Endothelial cell of umbilical vein (primary cell): ENCODE measurements around the gene PPP1CA. TPM values are rescaled to one million over a fixed set of nuclear protein-coding genes. Genes with fewer than 3 reads are reported as not detected.

Experiments used
- Bru-seq: library from RNA; stranded (reverse); fragments of 400-500 nt; gene quantifications from one replicate; lab custom pipeline; 2021; lab: Mats Ljungman, UMichigan
- BruChase-seq, 2 experiments: library from RNA; stranded (reverse); fragments of 400-500 nt; gene quantifications; one replicate each; lab custom pipeline; 2021; lab: Mats Ljungman, UMichigan
- BruUV-seq: library from RNA; stranded (reverse); fragments of 400-500 nt; replicated peaks from 2 replicates; lab custom pipeline; 2021; lab: Mats Ljungman, UMichigan
- CTCF ChIA-PET: fragments of 300-600, 350-600 bp; sonication (Branson Sonifier 250); formaldehyde crosslinking; loops from one replicate; lab custom pipeline; 2021; ENCODE audit warnings: antibody characterized with exemption, inconsistent platforms; lab: Charles Lee
- POLR2A ChIA-PET: fragments of 300-600, 350-600 bp; sonication (Branson Sonifier 250); formaldehyde crosslinking; loops from one replicate; lab custom pipeline; 2021; ENCODE audit warnings: antibody characterized with exemption, inconsistent platforms; lab: Charles Lee
- DNase-seq: peaks from one replicate; pipeline ENCODE4 v3.0.0-alpha.2; 2011; ENCODE audit warnings: low read depth, low spot score
- FAIRE-seq: peaks from 2 replicates; lab custom pipeline; 2011; peaks lifted over from hg19 to GRCh38; lab: Jason Lieb, UNC
- H2AFZ ChIP-seq: 2 replicates; pipeline ENCODE4 v1.6.0; 2012; ENCODE audit warnings: low read depth, low read length, control low read depth, inconsistent platforms
- H3K27ac ChIP-seq: 2 replicates; pipeline ENCODE4 v1.5.1; 2011; ENCODE audit warnings: low read depth, mild to moderate bottlenecking, control low read depth, low read length, moderate library complexity; ENCODE audit not compliant: insufficient read depth
- H3K27me3 ChIP-seq, 2 experiments: 2 replicates each; pipeline versions ENCODE4 v1.6.0 to v1.6.1; 2011; ENCODE audit warnings: low read length in 2 of 2, mixed read lengths in 1 of 2; ENCODE audit not compliant: control insufficient read depth in 2 of 2, insufficient read depth in 2 of 2
- H3K36me3 ChIP-seq, 2 experiments: 2 replicates in 1 of 2; 3 replicates in 1 of 2; pipeline ENCODE4 v1.5.1; 2011; ENCODE audit warnings: low read length in 2 of 2, mild to moderate bottlenecking in 1 of 2, moderate library complexity in 1 of 2; ENCODE audit not compliant: control insufficient read depth in 2 of 2, insufficient read depth in 2 of 2; ENCODE audit errors: extremely low read depth in 1 of 2
- H3K4me1 ChIP-seq: 3 replicates; pipeline ENCODE4 v1.5.1; 2011; ENCODE audit warnings: mild to moderate bottlenecking, low read length; ENCODE audit not compliant: control insufficient read depth, insufficient read depth; ENCODE audit errors: extremely low read depth
- H3K4me2 ChIP-seq: 2 replicates; pipeline ENCODE4 v1.6.1; 2011; ENCODE audit warnings: low read length, control low read depth, mixed read lengths; ENCODE audit not compliant: insufficient read depth
- H3K4me3 ChIP-seq, 3 experiments: fragments of 200-600 bp in 1 of 3; sonication (generic), shearing (Covaris generic) in 1 of 3; replicated peaks in 1 of 3; 2 replicates each; pipeline ENCODE4 v1.5.1; 2011 to 2016; ENCODE audit warnings: control low read depth in 3 of 3, low read length in 3 of 3, mild to moderate bottlenecking in 2 of 3, inconsistent platforms in 1 of 3, low read depth in 1 of 3, moderate library complexity in 1 of 3; ENCODE audit not compliant: insufficient read depth in 1 of 3
- H3K79me2 ChIP-seq: 2 replicates; pipeline ENCODE4 v1.6.0; 2012; ENCODE audit warnings: low read length, inconsistent platforms; ENCODE audit not compliant: control insufficient read depth, insufficient read depth
- H3K9ac ChIP-seq: replicated peaks from 2 replicates; pipeline ENCODE3; 2011; ENCODE audit warnings: low read length, control low read depth; ENCODE audit not compliant: insufficient read depth; ENCODE audit errors: extremely low read depth
- H3K9me1 ChIP-seq: replicated peaks from 3 replicates; pipeline ENCODE4 v1.6.0; 2011; ENCODE audit warnings: mild to moderate bottlenecking, low read length; ENCODE audit not compliant: control insufficient read depth, insufficient read depth; ENCODE audit errors: extremely low read depth
- H3K9me3 ChIP-seq: replicated peaks from 2 replicates; pipeline ENCODE4 v1.5.1; 2012; ENCODE audit warnings: low read length, inconsistent platforms; ENCODE audit not compliant: control insufficient read depth, insufficient read depth
- H4K20me1 ChIP-seq: replicated peaks from 2 replicates; pipeline ENCODE3; 2011; ENCODE audit warnings: mild to moderate bottlenecking, low read length; ENCODE audit not compliant: control insufficient read depth, insufficient read depth; ENCODE audit errors: extremely low read depth
- EZH2 ChIP-seq: IDR thresholded peaks from 2 replicates; pipeline ENCODE4 v1.6.1; 2012; ENCODE audit warnings: borderline replicate concordance, low read depth, mild to moderate bottlenecking, moderate library complexity, low read length, inconsistent platforms; ENCODE audit not compliant: severe bottlenecking
- JUN ChIP-seq: IDR thresholded peaks from 2 replicates; pipeline ENCODE4 v1.6.1; 2011; ENCODE audit warnings: borderline replicate concordance, low read depth; ENCODE audit not compliant: insufficient read length, insufficient read depth
- POLR2A ChIP-seq: IDR thresholded peaks from 2 replicates; pipeline ENCODE4 v1.6.1; 2012; ENCODE audit warnings: low read depth, mild to moderate bottlenecking, control low read depth, low read length
- POLR2AphosphoS5 ChIP-seq: IDR thresholded peaks from 2 replicates; pipeline ENCODE4 v1.6.1; 2012; ENCODE audit warnings: low read depth, mild to moderate bottlenecking, control low read depth, low read length, moderate library complexity; ENCODE audit not compliant: insufficient read depth
- dilution Hi-C: fragments of 300-500 bp; cut with MboI; formaldehyde crosslinking; loops from one replicate; pipeline ENCODE4 v1.15.0; 2019; ENCODE audit warnings: low sequenced_read_pairs; ENCODE audit not compliant: extremely low pct_ligation_motif_present
- intact Hi-C: fragments of 100-400 bp; cut with micrococcal nuclease; formaldehyde crosslinking; loops from one replicate; pipeline ENCODE4 v1.10.0; 2022
- long read RNA-seq: library from polyadenylated mRNA; stranded (forward); transcript quantifications from one replicate; pipeline ENCODE4 v2.0.0, GENCODE V29; 2021
- polyA minus RNA-seq, 3 experiments: library from RNA; depleted of rRNA, polyadenylated mRNA; stranded (reverse); fragments of >200 nt; gene quantifications; 1 replicate in 1 of 3; 2 replicates in 2 of 3; pipeline ENCODE4 v1.2.3, GENCODE V29; 2011
- polyA plus RNA-seq, 4 experiments: library from polyadenylated mRNA; depleted of rRNA in 3 of 4; stranded (reverse) in 3 of 4; unstranded in 1 of 4; fragments of >200 nt; gene quantifications; 2 replicates each; pipeline versions ENCODE4 v1.2.1 to v1.2.3, GENCODE V29; 2011 to 2012; ENCODE audit warnings: missing spikeins in 1 of 4
- total RNA-seq: library from RNA; stranded (reverse); gene quantifications from 2 replicates; pipeline ENCODE4 v1.2.3, GENCODE V29; 2021
- TF ChIP-seq, protein P1 (sequence below), 2 donors: IDR thresholded peaks; 1 replicate in 1 of 2; 2 replicates in 1 of 2; pipeline ENCODE4 v1.5.1; 2011; ENCODE audit warnings: low read length in 2 of 2, mild to moderate bottlenecking in 2 of 2, moderate library complexity in 2 of 2, control low read depth in 1 of 2, inconsistent platforms in 1 of 2, low read depth in 1 of 2; ENCODE audit not compliant: insufficient read depth in 1 of 2; ENCODE audit errors: extremely low read depth in 1 of 2
- TF ChIP-seq, protein P2 (sequence below): IDR thresholded peaks from 2 replicates; pipeline ENCODE4 v1.6.1; 2011; ENCODE audit not compliant: insufficient read depth, insufficient read length

PPP1CA gene
- total RNA-seq: 192 and 202 TPM in 2 replicates
- polyA plus RNA-seq: 419 and 446 TPM in 2 replicates
- polyA plus RNA-seq (2011; cell fraction: cytosol; rRNA removed): 287 and 295 TPM in 2 replicates
- 126 and 127 TPM in 2 replicates for polyA plus RNA-seq (2011; cell fraction: nucleus; rRNA removed)
- polyA plus RNA-seq (2012): 168 and 197 TPM in 2 replicates
- polyA minus RNA-seq: 148 and 170 TPM in 2 replicates
- 131 TPM for polyA minus RNA-seq (2011; cell fraction: cytosol; rRNA and poly(A)+ RNA removed)
- 30.2 and 40.7 TPM in 2 replicates for polyA minus RNA-seq (2011; cell fraction: nucleus; rRNA and poly(A)+ RNA removed)
- percentile 64 among the genes with signal in this experiment for Bru-seq, nascent RNA
- percentile 96 among the genes with signal in this experiment for BruChase-seq, experiment 1, labeled RNA remaining after a 6-hour chase
- BruChase-seq, experiment 2, labeled RNA remaining after a 2-hour chase: percentile 85 among the genes with signal in this experiment
- long read RNA-seq, transcript PPP1CA-201 (7 exons, 1,389 nt): minor isoform, 15 of 1,181 reads
- long read RNA-seq, transcript PPP1CA-202 (6 exons, 1,054 nt): minor isoform, 46 of 1,181 reads
- long read RNA-seq, transcript PPP1CA-204 (6 exons, 1,677 nt): minor isoform, 29 of 1,181 reads
- long read RNA-seq, transcript PPP1CA-203 (7 exons, 1,476 nt): major isoform, 1,026 of 1,181 reads
- long read RNA-seq, partial matches to known transcripts: 14 of 1,181 reads
- long read RNA-seq, other reads (novel, unspliced or antisense): 47 of 1,181 reads

DNA sequence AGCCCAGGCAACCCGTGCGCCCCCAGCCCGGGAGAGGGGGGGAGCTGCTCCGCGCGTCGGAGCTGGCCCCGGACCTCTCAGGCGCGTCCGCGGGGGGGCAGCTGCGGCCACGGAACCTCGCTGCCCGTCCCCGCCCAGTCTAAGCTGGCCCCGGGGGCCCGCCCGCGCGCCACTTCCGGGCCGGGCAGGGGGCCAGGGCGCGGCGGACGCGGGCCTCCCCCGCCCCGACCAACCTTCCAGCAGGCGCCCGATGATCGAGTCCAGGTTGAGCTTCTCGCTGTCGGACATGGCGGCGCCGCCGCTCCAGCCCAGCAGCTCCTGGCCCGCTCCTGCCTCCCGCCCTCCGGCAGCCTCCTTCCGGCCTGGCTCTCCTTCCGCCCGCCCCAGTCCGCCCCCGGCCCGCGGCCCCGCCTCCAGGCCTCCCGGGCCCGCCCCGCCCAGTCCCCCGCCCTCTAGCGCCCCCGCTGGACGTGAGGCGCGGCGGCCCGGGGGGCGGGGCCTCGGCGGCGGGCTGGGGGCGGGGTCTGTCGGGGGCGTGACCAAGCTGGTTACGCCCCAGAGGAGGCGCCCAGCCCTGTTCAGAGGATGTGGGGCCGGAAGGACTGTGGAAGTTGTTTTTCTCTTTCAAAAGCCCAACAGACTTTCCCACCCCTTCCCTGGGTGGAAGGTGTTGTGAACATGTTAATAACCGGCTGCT lies at the start of gene PPP1CA:
TSS of gene PPP1CA (minus strand) at position 364 of the 697 bp plus-strand sequence. CDS start at position 288, 76 bp downstream.
- Histone ChIP-seq H2AFZ (peak within 1 kb of the TSS; percentile 89), H4K20me1 (no peaks in the 10 kb centered on the region), H3K27me3 (no peaks in the 10 kb centered on the region), H3K79me2 (peaks cover 19% of the 10 kb centered on the region), H3K9me1 (no peaks in the 10 kb centered on the region), H3K4me2 (peak within 1 kb of the TSS; percentile 81), H3K4me3 (peak within 1 kb of the TSS; percentile 79 to 89 (median 89)), H3K27ac (peak within 1 kb of the TSS; percentile 81), H3K9ac (peak within 1 kb of the TSS; percentile 89), H3K9me3 (no peaks in the 10 kb centered on the region), H3K36me3 (peaks cover 6 to 22% of the 10 kb centered on the region in 2 experiments), H3K4me1 (peaks cover 18% of the 10 kb centered on the region)
- ChIA-PET CTCF (interaction anchor here (0.7 to 4.2 kb wide), 39 partner anchors 10 to 182 kb away, joined by 3 to 32 read pairs (median 6); partner anchors contain the start of genes AIP, CDK2AP2, CLCF1 and CORO1B), POLR2A (interaction anchor here (0.6 to 1.8 kb wide), 7 partner anchors 10 to 182 kb away, joined by 3 to 11 read pairs (median 3); partner anchors contain the start of genes AIP, GSTP1 and RAD9A)
- DNase-seq (peak; percentile 85), FAIRE-seq (peak; percentile 90)
- dilution Hi-C loops (no loop called here), intact Hi-C loops (loop anchor here (1.0 to 2.0 kb wide), 5 partner anchors 9 to 105 kb away; partner anchors contain the start of genes CORO1B and TMEM134)
- no peak for TF ChIP-seq EZH2
- TF ChIP-seq, protein P1, sequence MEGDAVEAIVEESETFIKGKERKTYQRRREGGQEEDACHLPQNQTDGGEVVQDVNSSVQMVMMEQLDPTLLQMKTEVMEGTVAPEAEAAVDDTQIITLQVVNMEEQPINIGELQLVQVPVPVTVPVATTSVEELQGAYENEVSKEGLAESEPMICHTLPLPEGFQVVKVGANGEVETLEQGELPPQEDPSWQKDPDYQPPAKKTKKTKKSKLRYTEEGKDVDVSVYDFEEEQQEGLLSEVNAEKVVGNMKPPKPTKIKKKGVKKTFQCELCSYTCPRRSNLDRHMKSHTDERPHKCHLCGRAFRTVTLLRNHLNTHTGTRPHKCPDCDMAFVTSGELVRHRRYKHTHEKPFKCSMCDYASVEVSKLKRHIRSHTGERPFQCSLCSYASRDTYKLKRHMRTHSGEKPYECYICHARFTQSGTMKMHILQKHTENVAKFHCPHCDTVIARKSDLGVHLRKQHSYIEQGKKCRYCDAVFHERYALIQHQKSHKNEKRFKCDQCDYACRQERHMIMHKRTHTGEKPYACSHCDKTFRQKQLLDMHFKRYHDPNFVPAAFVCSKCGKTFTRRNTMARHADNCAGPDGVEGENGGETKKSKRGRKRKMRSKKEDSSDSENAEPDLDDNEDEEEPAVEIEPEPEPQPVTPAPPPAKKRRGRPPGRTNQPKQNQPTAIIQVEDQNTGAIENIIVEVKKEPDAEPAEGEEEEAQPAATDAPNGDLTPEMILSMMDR (IDR thresholded peaks at IDR 0.05; ENCODE audit: extremely low read depth in 1 of 2, insufficient read depth in 1 of 2, low read depth in 1 of 2, low read length in 2 of 2): peak in 1 of 2 donors; percentile 26
- peak; percentile 90 for TF ChIP-seq POLR2A
- peak; percentile 98 for TF ChIP-seq POLR2AphosphoS5
- TF ChIP-seq, protein P2, sequence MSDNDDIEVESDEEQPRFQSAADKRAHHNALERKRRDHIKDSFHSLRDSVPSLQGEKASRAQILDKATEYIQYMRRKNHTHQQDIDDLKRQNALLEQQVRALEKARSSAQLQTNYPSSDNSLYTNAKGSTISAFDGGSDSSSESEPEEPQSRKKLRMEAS: no peak
- TF ChIP-seq JUN: no peak
- BruUV-seq: no TSS peak
